GM18519 (cell line): Measurements from ENCODE around the gene ODF4.

Experiments used
- ATAC-seq: cut with Tn5 transposase; IDR thresholded peaks from one replicate; pipeline ENCODE4 v1.9.1; 2021; ENCODE audit warnings: mild to moderate bottlenecking, moderate library complexity; ENCODE audit not compliant: unreplicated experiment, low FRiP score

ODF4 gene, protein sequence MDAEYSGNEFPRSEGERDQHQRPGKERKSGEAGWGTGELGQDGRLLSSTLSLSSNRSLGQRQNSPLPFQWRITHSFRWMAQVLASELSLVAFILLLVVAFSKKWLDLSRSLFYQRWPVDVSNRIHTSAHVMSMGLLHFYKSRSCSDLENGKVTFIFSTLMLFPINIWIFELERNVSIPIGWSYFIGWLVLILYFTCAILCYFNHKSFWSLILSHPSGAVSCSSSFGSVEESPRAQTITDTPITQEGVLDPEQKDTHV

GRCh38 chr17:8339540-8339939 lies at the start of gene ODF4:
Gene ODF4, plus strand, starts transcription at chr17:8339840. Its CDS starts 212 bp downstream, at chr17:8340052.
- no peak for ATAC-seq

DNA sequence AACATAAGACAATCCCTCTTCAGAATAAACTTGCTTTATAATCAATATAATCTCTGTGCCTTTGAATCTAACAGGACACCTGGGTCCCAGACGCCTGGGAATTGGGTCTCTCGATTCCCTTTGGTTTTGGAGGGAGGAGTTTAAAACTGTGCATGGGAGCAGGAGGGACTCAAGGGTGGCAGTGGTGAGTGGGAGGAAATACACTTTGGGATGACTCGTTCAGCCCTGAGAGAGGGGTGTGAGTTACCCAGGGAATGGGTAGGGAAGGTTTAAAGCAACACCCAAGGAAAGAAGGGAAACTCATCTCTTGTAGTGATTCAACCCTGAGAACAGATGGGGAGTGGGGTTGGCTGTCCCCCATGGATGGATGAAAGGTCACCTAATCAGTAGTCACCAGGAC lies 49.6 kb upstream of the ODF4 start:
- no peak for ATAC-seq

DNA sequence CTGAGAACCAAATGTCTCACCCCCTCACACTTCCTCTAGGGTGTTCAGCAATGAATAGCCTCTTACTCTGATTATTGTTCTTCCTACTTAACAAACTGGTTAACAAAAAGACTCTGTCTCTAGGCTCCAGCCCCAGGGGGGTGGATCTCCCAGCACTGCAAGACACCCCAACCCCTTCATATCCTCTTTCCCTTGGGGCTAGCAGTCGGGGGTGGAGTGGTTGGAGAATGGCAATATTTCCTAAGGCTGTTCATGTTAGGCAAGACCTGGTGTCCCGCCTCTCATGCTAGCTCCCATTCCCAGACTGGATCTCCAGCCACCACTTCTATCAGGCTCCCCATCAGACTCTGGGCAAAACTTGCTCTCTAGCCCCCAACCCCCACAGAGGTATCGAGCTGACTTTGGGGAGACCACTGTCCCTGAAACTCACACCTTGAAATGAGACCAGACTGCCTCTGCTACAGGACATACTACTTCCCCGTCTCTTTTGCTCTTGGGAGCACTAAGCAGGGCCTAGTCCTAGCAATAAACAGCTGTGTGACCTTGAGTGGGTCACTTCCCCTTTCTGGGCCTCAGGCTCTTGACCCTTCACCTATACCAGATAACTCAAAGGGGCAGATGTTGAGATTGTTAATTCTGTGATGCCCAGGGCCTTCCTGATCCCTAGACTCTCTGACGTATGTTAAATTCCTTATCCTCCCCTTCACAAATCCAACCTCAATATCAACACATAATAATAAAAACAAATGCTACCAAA lies 46.8 kb upstream of the ODF4 start:
- no peak for ATAC-seq

DNA sequence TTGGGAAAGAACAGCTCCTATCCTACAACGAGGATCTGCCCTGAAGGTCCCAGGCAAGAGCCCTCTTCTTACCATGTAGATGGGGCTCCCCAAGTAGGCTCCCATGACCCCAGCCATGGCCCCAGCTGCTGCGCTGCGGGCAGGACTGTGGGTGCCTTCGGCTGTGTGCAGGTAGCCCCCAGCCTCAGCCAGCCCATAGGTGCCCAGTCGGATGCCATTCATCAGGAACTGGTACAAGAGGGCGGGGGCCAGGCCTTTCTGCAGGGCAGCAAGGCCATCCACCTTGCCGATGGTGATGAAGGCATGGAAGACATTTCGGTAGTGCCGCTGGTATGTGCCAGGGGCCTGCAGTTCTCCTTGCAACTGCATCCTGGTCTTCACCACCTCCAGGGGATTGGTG lies 45.3 kb upstream of the ODF4 start:
- no peak for ATAC-seq

GRCh38 chr17:8294814-8295316 lies 44.8 kb upstream of the ODF4 start:
- ATAC-seq = no peak

DNA sequence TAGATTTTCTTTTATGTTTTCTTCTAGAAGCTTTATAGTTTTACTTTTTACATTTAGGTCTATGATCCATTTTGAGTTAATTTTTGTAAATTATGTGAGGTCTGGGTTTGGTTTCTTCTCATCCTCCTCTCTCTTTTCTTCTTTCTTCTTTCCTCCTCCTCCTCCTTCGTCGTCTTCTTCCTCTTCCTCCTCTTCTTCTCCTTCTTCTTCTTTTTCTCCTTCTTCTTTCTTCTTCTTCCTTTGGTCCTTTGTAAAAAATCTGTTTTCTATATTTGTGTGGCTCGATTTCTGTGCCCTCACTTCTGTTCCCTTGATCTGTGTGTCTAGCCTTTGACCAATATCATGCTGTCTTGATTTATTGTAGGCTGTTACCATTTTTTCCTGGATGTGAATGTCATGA lies 39.4 kb upstream of the ODF4 start:
- ATAC-seq = no peak

- ATAC-seq = no peak
Measured at GRCh38 chr17:8300627-8301242, 38.9 kb upstream of the ODF4 start.

- ATAC-seq = no peak
Measured at GRCh38 chr17:8310601-8311123, 29.0 kb upstream of the ODF4 start.

DNA sequence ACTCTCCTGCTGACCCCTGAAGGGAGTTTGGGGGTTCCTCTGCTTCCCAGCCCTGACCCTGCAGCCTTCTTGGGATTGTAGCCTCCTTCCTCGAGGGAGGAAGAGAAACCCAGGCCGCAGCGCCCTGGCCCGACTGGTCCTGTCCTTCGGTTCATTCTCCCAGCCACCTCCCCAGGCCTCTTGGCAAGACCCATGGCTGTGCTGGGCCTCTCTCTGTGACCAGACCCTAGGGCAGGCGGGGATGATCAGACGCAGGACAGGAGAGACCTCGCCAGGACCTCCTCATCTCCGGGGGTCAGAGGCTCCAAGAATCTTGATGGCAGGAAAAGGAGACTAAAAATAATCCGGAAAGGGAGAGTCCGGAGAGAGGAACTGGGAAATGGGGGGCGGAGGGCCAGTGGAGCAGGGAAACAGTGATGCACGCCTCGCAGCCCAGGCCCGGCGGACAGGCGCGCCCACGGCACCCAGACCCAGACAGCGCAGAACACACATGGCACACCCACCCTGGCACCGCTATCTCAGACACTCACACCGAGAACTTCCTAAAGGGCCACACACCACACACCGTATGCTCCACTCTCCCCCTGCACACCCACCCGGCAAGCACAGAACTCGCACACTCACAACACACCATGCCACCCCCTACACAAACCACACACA lies 28.4 kb upstream of the ODF4 start:
- ATAC-seq = no peak

DNA sequence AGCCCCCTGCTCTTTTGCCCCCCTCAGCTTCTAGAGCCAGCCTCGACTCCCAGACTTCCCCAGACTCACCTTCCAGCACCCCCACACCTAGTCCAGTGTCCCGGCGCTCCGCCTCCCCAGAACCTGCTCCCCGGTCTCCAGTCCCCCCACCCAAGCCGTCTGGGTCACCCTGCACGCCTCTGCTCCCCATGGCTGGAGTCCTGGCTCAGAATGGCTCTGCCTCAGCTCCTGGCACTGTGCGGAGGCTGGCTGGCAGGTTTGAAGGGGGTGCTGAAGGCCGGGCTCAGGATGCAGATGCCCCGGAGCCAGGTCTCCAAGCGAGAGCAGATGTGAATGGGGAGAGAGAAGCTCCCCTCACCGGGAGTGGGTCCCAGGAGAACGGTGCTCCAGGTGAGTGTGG lies 27.4 kb upstream of the ODF4 start:
- ATAC-seq = no peak

DNA sequence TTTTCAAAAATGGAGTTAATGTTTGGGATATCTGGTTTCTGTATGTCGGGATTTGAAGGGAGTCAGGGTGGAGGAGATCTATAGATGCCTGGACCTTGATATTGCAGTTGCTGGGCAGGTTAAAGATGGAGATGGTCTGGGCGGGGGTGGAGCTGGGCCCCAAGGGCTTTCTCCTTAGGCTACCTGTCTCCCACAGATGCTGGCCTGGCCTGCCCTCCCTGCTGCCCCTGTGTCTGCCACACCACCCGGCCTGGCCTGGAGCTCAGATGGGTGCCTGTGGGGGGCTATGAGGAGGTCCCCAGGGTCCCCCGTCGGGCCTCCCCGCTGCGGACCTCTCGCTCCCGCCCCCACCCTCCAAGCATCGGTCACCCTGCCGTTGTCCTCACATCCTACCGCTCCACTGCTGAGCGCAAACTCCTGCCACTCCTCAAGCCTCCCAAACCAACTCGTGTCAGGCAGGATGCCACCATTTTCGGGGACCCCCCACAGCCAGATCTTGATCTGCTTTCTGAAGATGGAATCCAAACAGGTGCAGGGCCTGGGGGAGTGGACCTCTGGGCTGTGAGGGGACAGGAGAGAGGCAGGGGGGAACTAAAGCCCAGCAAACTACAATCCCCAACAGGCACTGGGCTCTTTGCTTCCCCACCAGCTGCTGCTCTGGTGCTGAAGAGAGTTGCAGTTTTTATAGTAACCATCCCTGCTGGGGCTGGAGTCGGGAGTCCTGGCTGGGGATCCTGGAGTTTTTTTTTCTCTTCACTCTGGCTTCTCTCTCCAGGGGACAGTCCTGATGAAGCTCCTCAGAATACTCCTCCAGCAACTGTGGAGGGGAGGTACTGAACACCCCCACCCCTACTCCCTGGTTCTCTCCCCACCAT lies 26.7 kb upstream of the ODF4 start:
- ATAC-seq = no peak

DNA sequence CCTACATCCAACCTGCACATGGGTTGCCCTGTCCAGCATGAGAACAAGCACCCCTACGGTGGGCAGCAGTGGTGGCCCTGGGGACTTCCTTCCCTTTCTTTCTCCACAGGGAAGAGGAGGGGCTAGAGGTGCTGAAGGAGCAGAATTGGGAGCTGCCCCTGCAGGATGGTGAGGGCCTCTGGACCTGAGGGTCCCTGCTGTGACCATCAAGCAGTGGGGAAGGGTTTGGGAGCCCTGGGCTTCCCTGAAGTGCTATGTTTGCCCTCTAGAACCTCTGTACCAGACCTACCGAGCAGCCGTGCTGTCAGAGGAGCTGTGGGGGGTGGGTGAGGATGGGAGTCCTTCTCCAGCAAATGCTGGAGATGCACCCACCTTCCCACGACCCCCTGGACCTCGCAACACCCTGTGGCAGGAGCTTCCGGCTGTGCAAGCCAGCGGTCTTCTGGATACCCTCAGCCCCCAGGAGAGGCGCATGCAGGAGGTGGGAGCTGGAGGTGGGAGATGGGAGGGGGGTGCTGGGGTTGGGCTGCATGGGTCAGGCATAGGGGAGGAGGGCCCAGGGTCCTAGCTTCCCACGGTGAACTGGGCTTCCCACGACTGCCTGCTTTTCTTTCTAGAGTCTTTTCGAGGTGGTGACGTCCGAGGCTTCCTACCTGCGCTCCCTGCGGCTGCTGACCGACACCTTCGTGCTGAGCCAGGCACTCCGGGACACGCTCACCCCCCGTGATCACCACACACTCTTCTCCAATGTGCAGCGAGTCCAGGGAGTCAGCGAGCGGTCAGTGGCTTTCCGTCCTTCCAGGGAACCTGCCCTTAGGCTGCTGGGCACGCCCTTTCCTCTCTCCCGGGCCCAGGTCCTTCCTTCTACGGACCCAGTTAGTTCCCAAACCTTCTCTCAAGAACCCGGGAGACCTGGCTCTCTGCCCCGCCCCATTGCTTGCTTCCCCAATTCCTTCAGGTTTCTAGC lies 24.6 kb upstream of the ODF4 start:
- no peak for ATAC-seq

DNA sequence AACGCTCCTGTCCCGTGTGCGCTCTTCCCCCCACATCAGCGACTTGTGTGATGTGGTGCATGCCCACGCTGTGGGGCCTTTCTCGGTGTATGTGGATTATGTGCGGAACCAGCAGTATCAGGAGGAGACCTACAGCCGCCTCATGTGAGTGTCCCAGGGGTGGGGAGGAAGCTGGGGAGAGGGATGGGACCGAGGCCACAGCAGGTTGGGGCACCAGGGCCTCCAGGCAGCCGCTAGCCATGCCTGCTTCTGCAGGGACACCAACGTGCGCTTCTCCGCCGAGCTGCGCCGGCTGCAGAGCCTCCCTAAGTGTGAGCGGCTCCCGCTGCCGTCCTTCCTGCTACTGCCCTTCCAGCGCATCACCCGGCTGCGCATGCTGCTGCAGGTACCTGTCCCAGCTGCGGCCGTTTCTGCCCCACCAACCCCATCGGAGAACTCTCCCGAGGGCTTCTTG lies 23.8 kb upstream of the ODF4 start:
- no peak for ATAC-seq

DNA sequence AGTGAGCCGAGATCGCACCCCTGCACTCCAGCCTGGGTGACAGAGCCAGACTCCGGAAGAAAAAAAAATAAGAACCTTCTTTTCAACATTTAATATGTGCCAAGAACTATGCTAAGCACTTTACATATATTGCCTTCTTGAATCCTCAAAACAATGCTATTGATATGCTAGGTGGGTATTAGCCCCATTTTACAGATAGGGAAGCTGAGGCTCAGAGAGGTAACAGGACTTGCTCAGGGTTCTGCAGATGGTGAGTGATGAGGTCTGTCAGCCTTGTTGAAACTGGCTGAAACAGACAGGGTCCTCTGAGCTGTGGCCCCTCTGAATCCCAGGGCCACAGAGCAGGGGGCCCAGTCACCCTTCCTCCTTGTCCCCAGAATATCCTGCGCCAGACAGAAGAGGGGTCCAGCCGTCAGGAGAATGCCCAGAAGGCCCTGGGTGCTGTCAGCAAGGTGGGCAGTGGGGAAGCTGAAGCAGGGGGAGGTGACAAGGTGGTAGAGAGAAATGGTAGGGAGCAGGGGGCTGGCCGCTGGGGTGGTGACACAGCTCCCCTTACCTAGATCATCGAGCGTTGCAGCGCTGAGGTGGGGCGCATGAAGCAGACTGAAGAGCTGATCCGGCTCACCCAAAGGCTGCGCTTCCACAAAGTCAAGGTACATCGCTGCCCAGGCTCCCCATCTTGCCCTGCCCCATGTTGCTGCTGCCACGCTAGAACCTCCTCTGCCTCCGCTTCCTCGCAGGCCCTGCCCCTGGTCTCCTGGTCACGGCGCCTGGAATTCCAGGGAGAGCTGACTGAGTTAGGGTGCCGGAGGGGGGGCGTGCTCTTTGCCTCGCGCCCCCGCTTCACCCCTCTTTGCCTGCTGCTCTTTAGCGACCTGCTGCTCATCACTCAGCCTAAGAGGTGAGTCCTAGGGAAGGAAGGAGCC lies 21.4 kb upstream of the ODF4 start:
- no peak for ATAC-seq

DNA sequence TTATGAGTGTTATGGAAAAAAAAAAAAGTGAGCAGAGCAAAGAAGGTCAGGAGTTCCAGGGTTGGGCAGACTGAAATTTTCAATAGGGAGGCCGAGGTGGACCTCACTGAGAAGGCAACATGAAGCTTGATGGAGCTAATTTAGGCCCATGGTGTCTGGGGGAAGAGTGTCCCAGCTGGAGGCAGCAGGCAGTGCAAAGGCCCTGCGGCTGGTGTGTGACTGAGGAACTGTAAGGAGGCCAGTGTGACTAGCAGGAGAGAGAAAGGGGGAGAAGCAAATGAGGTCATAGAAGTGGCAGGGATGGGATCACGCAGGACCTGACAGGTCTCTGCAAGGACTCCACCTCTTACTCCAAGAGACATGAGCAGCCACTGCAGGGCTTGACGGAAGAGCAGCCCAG lies 19.4 kb upstream of the ODF4 start:
- ATAC-seq = no peak

DNA sequence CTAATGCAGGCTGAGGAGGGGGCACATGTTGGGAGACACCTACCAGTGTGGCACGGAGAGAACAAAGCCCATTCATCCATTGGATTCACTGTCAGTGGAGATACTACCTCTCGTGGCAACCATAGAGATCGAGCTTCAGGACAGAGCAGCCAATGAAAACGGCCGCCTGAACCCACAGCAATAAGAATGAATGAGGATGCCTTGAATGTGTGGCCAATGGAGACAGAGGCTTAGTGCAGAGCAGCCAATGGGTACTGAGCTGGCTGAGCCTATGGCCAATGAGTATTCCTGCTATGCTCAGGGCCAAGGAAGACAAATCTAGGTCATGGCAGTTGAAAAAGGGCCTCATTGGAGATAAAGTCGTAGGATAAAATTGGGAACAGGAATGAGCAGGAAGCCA lies 18.6 kb upstream of the ODF4 start:
- no peak for ATAC-seq

- no peak for ATAC-seq
Measured at GRCh38 chr17:8322061-8322460, 17.6 kb upstream of the ODF4 start.

DNA sequence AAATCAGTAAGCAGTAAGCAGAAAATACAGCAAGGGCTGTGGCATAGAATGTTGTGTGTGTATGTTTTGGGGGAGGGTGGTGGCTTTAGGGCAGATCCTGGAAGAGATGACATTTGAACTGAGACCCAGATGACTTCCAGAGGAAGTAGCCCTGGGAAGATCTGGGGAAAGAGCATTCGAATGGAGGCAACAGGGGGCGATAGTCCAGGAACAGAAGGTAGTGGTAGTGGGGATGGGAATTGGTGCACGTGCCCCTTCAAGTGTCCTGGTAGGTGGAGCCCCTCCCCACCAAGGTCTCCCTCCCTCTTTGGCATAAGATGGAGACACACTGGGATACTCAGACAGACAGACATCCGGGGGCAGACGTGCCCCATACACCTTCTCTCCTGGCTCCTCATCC lies 15.5 kb upstream of the ODF4 start:
- ATAC-seq = no peak
